Mesenchymal stem cell (in vitro differentiated cells and primary cell): ENCODE measurements around the gene CIB2.

Source experiments
- DNase-seq: peaks from one replicate; pipeline ENCODE4 v3.0.0-alpha.2; 2013
- H2AFZ ChIP-seq: one replicate; pipeline ENCODE4 v1.6.1; 2013; ENCODE audit warnings: low read depth, mild to moderate bottlenecking, control low read depth, inconsistent platforms, low read length, moderate library complexity
- H2AK5ac ChIP-seq: 2 replicates; pipeline ENCODE4 v1.6.1; 2013; ENCODE audit warnings: low read length, moderate library complexity, mild to moderate bottlenecking, inconsistent platforms; ENCODE audit not compliant: severe bottlenecking
- H2BK120ac ChIP-seq: one replicate; pipeline ENCODE4 v1.6.1; 2013; ENCODE audit warnings: low read depth, mild to moderate bottlenecking, inconsistent platforms, low read length, moderate library complexity
- H2BK12ac ChIP-seq, 2 experiments: one replicate each; pipeline ENCODE4 v1.6.1; 2013; ENCODE audit warnings: inconsistent platforms in 2 of 2, low read length in 2 of 2, mild to moderate bottlenecking in 2 of 2, moderate library complexity in 2 of 2, control low read depth in 1 of 2
- H2BK15ac ChIP-seq: one replicate; pipeline ENCODE4 v1.6.1; 2013; ENCODE audit warnings: mild to moderate bottlenecking, low read depth, inconsistent platforms; ENCODE audit not compliant: poor library complexity, severe bottlenecking
- H2BK5ac ChIP-seq: 2 replicates; pipeline ENCODE4 v1.6.1; 2013; ENCODE audit warnings: low read depth, mild to moderate bottlenecking, low read length, control low read depth, inconsistent platforms; ENCODE audit not compliant: poor library complexity, severe bottlenecking
- H3K14ac ChIP-seq, 2 experiments: one replicate each; pipeline ENCODE4 v1.6.1; 2013; ENCODE audit warnings: inconsistent platforms in 2 of 2, low read length in 2 of 2, control low read depth in 1 of 2, mild to moderate bottlenecking in 1 of 2, moderate library complexity in 1 of 2
- H3K18ac ChIP-seq, 2 experiments: one replicate each; pipeline ENCODE4 v1.6.1; 2013; ENCODE audit warnings: inconsistent platforms in 2 of 2, low read length in 2 of 2, control low read depth in 1 of 2, low read depth in 1 of 2, mild to moderate bottlenecking in 1 of 2
- H3K23ac ChIP-seq, 2 experiments: one replicate each; pipeline ENCODE4 v1.6.1; 2013; ENCODE audit warnings: inconsistent platforms in 2 of 2, low read length in 2 of 2, mild to moderate bottlenecking in 2 of 2, moderate library complexity in 2 of 2, control low read depth in 1 of 2
- H3K27ac ChIP-seq: 2 replicates; pipeline ENCODE4 v1.5.1; 2013; ENCODE audit warnings: mild to moderate bottlenecking, moderate library complexity, low read length, control low read depth, inconsistent platforms; ENCODE audit not compliant: poor library complexity, severe bottlenecking
- H3K27me3 ChIP-seq, 2 experiments: 2 replicates each; pipeline versions ENCODE4 v1.6.1 to v1.7.0; 2013; ENCODE audit warnings: low read length in 2 of 2, mild to moderate bottlenecking in 2 of 2, moderate library complexity in 2 of 2, control low read depth in 1 of 2, inconsistent platforms in 1 of 2; ENCODE audit not compliant: control insufficient read depth in 1 of 2, insufficient read depth in 1 of 2
- H3K36me3 ChIP-seq, 2 experiments: 2 replicates each; pipeline versions ENCODE4 v1.6.1 to v1.7.0; 2013; ENCODE audit warnings: low read length in 2 of 2, control low read depth in 1 of 2, inconsistent platforms in 1 of 2, low read depth in 1 of 2, mild to moderate bottlenecking in 1 of 2; ENCODE audit not compliant: insufficient read depth in 2 of 2, control insufficient read depth in 1 of 2
- H3K4ac ChIP-seq, 2 experiments: one replicate each; pipeline ENCODE4 v1.6.1; 2013; ENCODE audit warnings: inconsistent platforms in 2 of 2, low read length in 2 of 2, mild to moderate bottlenecking in 2 of 2, moderate library complexity in 2 of 2, control low read depth in 1 of 2, low read depth in 1 of 2
- H3K4me1 ChIP-seq: 2 replicates; pipeline ENCODE4 v1.6.1; 2013; ENCODE audit warnings: low read depth, low read length, control low read depth; ENCODE audit not compliant: control insufficient read depth, insufficient read depth
- H3K4me2 ChIP-seq: 2 replicates; pipeline ENCODE4 v1.6.1; 2013; ENCODE audit warnings: low read length, mild to moderate bottlenecking, inconsistent platforms; ENCODE audit not compliant: poor library complexity, severe bottlenecking
- H3K4me3 ChIP-seq, 2 experiments: 2 replicates each; pipeline versions ENCODE4 v1.5.1 to v1.7.0; 2013; ENCODE audit warnings: low read length in 2 of 2, mild to moderate bottlenecking in 2 of 2, control low read depth in 1 of 2, low read depth in 1 of 2; ENCODE audit not compliant: insufficient read depth in 1 of 2
- H3K79me1 ChIP-seq: replicated peaks from 2 replicates; pipeline ENCODE4 v1.6.1; 2013; ENCODE audit warnings: mild to moderate bottlenecking, control low read depth, low read length, inconsistent platforms; ENCODE audit not compliant: poor library complexity, severe bottlenecking
- H3K9ac ChIP-seq: 2 replicates; pipeline ENCODE4 v1.7.0; 2013; ENCODE audit warnings: mild to moderate bottlenecking, low read length, moderate library complexity
- H3K9me3 ChIP-seq: 2 replicates; pipeline ENCODE4 v1.7.0; 2013; ENCODE audit warnings: mild to moderate bottlenecking, low read length; ENCODE audit not compliant: control insufficient read depth
- H4K8ac ChIP-seq: one replicate; pipeline ENCODE4 v1.6.1; 2013; ENCODE audit warnings: inconsistent platforms, mild to moderate bottlenecking, low read length, moderate library complexity
- H4K91ac ChIP-seq: one replicate; pipeline ENCODE4 v1.6.1; 2013; ENCODE audit warnings: mild to moderate bottlenecking, low read length, inconsistent platforms
- WGBS: methylation state at CpG from one replicate; pipeline ENCODE4 v1.1.7; 2013; ENCODE audit warnings: mixed read lengths; 5-methylcytosine and 5-hydroxymethylcytosine counted together

CIB2 gene

DNA sequence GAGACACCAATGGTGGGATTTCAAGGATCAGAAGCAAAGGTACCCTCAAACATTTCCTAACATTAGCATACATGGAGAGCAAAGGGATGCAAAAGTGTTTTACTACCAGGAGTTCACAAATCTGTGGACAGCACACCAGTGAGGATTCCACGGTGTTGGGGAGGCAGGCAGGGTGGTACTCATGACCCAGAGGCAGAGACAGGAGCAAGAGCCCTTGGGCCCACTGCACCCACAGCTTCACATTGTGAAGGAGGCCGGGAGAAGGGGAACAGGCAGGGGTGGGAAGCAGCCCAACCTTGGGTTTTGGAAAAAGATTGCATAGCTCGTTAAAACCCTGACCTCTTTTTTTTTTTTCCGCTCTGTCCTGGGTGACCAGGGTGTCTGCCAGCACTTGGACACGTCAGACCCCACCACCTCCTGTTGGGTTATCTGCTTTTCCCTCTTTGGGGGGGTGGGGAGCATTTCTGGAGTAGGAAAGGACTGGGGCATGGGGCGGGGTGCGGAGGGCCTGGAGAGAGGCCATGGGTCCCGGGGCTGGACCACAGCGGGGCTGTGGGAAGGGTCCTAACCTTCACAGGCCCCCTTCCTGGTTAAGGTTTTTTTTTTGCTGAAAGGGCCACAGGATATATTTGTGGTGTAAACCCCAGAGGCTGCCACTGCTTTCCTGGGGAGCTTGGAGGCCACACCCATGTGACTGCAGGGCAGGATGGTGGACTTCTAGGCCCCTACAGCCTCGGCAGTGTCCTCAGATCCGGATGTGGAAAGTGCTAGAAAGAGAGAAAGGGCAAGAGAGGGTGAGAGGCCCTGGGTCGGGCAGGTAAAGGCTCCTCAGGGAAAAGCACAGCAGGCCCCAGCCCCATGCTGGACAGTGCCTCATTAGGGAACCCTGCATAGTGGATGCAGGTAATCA lies 26.4 kb downstream of the CIB2 start:
- H2AFZ ChIP-seq = no peak overlapping the region
- no peak overlapping the region for H3K18ac ChIP-seq
- H2BK5ac ChIP-seq = no peak overlapping the region
- no peak overlapping the region for H2BK15ac ChIP-seq
- peak overlapping the region in 1 of 2 experiments; percentile 24 for H2BK12ac ChIP-seq
- H3K4me2 ChIP-seq = no peak overlapping the region
- no peak overlapping the region for H3K9ac ChIP-seq
- H3K36me3 ChIP-seq = peaks cover 0 to 13% of the 10 kb centered on the region in 2 experiments
- H3K79me1 ChIP-seq = no peaks in the 10 kb centered on the region
- H4K91ac ChIP-seq = peak overlapping the region; percentile 7
- no peak for DNase-seq
- H3K4me1 ChIP-seq = peaks cover 17% of the 10 kb centered on the region
- no peak overlapping the region for H3K4ac ChIP-seq
- H3K27me3 ChIP-seq = peaks cover 0 to 23% of the 10 kb centered on the region in 2 experiments
- H3K14ac ChIP-seq = peak overlapping the region in 1 of 2 experiments; percentile 37
- no peak overlapping the region for H3K4me3 ChIP-seq
- H2BK120ac ChIP-seq = no peak overlapping the region
- H3K23ac ChIP-seq = no peak overlapping the region
- H4K8ac ChIP-seq = no peak overlapping the region
- no peaks in the 10 kb centered on the region for H3K9me3 ChIP-seq
- no peak overlapping the region for H3K27ac ChIP-seq
- 90% methylated on average over 12 of the region's 12 CpGs for WGBS
- H2AK5ac ChIP-seq = no peak overlapping the region

DNA sequence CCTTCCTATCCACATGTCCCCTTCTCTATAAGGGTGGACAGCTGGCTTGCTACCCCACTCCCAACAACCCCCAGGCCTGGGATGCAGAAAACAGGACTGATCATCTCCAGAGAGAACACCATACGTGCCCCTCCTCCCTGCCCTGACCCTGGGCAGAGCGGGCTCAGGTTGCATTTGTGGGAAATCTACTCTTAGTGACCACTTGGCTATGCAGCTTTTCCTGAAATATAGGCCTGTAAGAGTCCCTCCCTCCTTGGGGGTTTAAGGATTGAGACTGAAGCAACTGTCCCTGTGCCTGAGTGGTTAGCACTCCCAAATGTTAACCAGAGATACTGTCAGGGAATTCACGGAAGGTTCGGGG lies 27.1 kb downstream of the CIB2 start:
- Histone ChIP-seq H3K18ac (no peak overlapping the region), H3K27ac (no peak overlapping the region), H3K4me3 (no peak overlapping the region), H3K9me3 (no peaks in the 10 kb centered on the region), H3K79me1 (no peaks in the 10 kb centered on the region), H2AFZ (no peak overlapping the region), H3K4me1 (peaks cover 16% of the 10 kb centered on the region), H3K14ac (peak overlapping the region in 1 of 2 experiments; percentile 76), H3K36me3 (peaks cover 0 to 13% of the 10 kb centered on the region in 2 experiments), H2BK15ac (no peak overlapping the region), H3K23ac (no peak overlapping the region), H2AK5ac (no peak overlapping the region), H3K9ac (no peak overlapping the region), H2BK12ac (no peak overlapping the region), H4K8ac (no peak overlapping the region), H3K4me2 (no peak overlapping the region), H3K4ac (no peak overlapping the region), H3K27me3 (peaks cover 0 to 18% of the 10 kb centered on the region in 2 experiments), H2BK120ac (no peak overlapping the region), H4K91ac (no peak overlapping the region), H2BK5ac (no peak overlapping the region)
- 90% methylated on average over 4 of the region's 4 CpGs for WGBS
- DNase-seq = no peak

DNA sequence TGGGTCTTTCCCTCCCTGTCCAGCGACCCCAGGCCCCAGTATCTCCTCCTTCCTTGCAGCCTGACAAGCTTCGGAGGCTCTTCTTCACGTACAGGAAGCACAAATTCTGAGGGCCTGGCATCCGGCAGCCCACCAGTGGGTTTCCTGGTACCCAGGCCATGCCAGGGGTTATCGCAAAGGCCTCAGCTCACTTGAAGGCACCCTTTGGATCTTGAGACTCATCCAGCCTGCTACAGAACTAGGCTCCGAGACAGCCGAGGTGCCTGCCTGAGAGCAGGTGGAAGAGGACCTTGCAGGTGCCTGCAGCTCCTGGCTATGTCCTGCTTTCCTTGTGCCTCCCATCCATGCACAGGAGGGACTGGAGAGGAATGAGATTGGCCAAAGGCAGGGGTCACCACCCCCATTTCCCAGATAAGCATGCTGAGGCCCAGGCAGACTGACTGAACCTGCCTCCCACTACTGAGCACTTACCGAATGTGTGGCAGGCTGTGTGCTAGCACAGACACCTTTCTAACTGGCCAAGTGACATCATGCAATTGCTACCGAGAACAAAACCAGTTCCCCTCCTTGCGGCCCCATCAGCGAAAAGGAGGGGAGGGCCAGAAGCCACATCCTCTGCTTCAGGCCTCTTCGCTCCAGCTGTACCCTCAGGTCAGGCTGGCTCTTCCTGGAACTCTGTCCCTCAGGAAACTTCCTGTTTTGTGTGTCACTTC lies 27.7 kb downstream of the CIB2 start:
- 87% methylated on average over 12 of the region's 12 CpGs for WGBS
- H4K8ac ChIP-seq = peak overlapping the region; percentile 28

DNA sequence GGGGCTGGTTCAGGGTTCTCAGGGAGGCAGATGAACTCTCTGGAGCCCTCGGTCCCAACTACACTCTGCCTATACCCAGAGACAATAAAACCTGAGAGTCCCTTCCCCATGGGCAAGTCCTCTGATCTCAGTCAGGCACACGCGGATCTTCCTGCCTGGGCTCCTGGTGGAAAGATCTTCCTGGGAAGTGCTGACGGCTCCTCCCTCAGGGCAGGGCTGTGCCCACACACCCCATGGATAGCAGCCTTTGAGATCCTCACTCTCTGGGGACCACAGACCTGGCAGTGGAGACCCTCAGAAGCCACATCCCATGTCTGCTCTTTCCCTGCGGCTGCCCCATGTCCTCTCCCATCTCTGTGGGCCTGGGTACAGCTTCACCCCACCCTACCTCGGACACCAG lies 28.5 kb downstream of the CIB2 start:
- no peak overlapping the region for H3K27ac ChIP-seq
- H3K14ac ChIP-seq = peak overlapping the region in 1 of 2 experiments; percentile 28
- H3K4me1 ChIP-seq = peaks cover 14% of the 10 kb centered on the region
- H3K4ac ChIP-seq = no peak overlapping the region
- WGBS = 84% methylated on average over 6 of the region's 6 CpGs
- no peak overlapping the region for H3K23ac ChIP-seq
- H3K18ac ChIP-seq = no peak overlapping the region
- no peak overlapping the region for H2AFZ ChIP-seq
- H4K8ac ChIP-seq = no peak overlapping the region
- peak overlapping the region; percentile 33 for H2AK5ac ChIP-seq
- no peak overlapping the region for H2BK15ac ChIP-seq
- H2BK5ac ChIP-seq = no peak overlapping the region
- no peak overlapping the region for H3K9ac ChIP-seq
- H3K4me2 ChIP-seq = no peak overlapping the region
- peaks cover 0 to 13% of the 10 kb centered on the region in 2 experiments for H3K36me3 ChIP-seq
- no peaks in the 10 kb centered on the region for H3K79me1 ChIP-seq
- H3K4me3 ChIP-seq = no peak overlapping the region
- H4K91ac ChIP-seq = peak overlapping the region; percentile 52
- H3K9me3 ChIP-seq = no peaks in the 10 kb centered on the region
- no peak overlapping the region for H2BK120ac ChIP-seq
- DNase-seq = no peak
- H2BK12ac ChIP-seq = peak overlapping the region in 1 of 2 experiments; percentile 66
- H3K27me3 ChIP-seq = peaks cover 0 to 14% of the 10 kb centered on the region in 2 experiments

More for the DNA sequence above, 27.7 kb downstream of the CIB2 start:
- no peak overlapping the region for H4K91ac ChIP-seq
- H2AFZ ChIP-seq = no peak overlapping the region
- H3K4me2 ChIP-seq = no peak overlapping the region
- H3K18ac ChIP-seq = peak overlapping the region in 1 of 2 experiments; percentile 37
- no peak overlapping the region for H2BK12ac ChIP-seq
- peak overlapping the region; percentile 6 for H2BK120ac ChIP-seq
- no peak overlapping the region for H3K9ac ChIP-seq
- H3K79me1 ChIP-seq = no peaks in the 10 kb centered on the region
- peaks cover 0 to 13% of the 10 kb centered on the region in 2 experiments for H3K36me3 ChIP-seq
- no peaks in the 10 kb centered on the region for H3K9me3 ChIP-seq
- H2BK15ac ChIP-seq = no peak overlapping the region
- H2AK5ac ChIP-seq = no peak overlapping the region
- peak overlapping the region in 1 of 2 experiments; percentile 76 for H3K14ac ChIP-seq
- no peak overlapping the region for H3K27ac ChIP-seq
- H3K27me3 ChIP-seq = peaks cover 0 to 14% of the 10 kb centered on the region in 2 experiments
- no peak overlapping the region for H3K4me3 ChIP-seq
- no peak overlapping the region for H3K23ac ChIP-seq
- H3K4ac ChIP-seq = no peak overlapping the region
- H2BK5ac ChIP-seq = no peak overlapping the region
- DNase-seq = no peak
- H3K4me1 ChIP-seq = peaks cover 16% of the 10 kb centered on the region
